ENCODE data around the gene SALL3.

The SALL3 gene

GRCh38 chr18:78977637-78978348 is 1.8 kb upstream of the SALL3 start:
- TF ChIP-seq ZFX (IDR thresholded peaks at IDR 0.05; ENCODE audit: borderline replicate concordance) (no peak), CTCF (IDR thresholded peaks at IDR 0.05) (no peak)
- no peak overlapping the region for H3K27ac ChIP-seq

GRCh38 chr18:78978349-78979055 is 1.1 kb upstream of the SALL3 start:
- no peak overlapping the region for H3K27ac ChIP-seq
- TF ChIP-seq CTCF (IDR thresholded peaks at IDR 0.05), result no peak
- no peak for TF ChIP-seq ZFX (IDR thresholded peaks at IDR 0.05; ENCODE audit: borderline replicate concordance)

- no peak for TF ChIP-seq ZFX (IDR thresholded peaks at IDR 0.05; ENCODE audit: borderline replicate concordance)
- TF ChIP-seq CTCF (IDR thresholded peaks at IDR 0.05), result no peak
Observed at GRCh38 chr18:78979056-78979729, 425 bp upstream of the SALL3 start.

GRCh38 chr18:78980279-78980771 is 707 bp downstream of the SALL3 start:
- no peak for TF ChIP-seq ZFX (IDR thresholded peaks at IDR 0.05; ENCODE audit: borderline replicate concordance)
- no peak for TF ChIP-seq CTCF (IDR thresholded peaks at IDR 0.05)
- no peak overlapping the region for H3K27ac ChIP-seq

More at GRCh38 chr18:78979056-78979729, 425 bp upstream of the SALL3 start:
- no peak overlapping the region for H3K27ac ChIP-seq

- TF ChIP-seq CTCF (IDR thresholded peaks at IDR 0.05), result no peak
- TF ChIP-seq ZFX (IDR thresholded peaks at IDR 0.05; ENCODE audit: borderline replicate concordance), result no peak
- no peak overlapping the region for H3K27ac ChIP-seq
Observed at GRCh38 chr18:78980777-78981380, 1.3 kb downstream of the SALL3 start.

GRCh38 chr18:78981394-78981831 is 1.8 kb downstream of the SALL3 start:
- TF ChIP-seq ZFX (IDR thresholded peaks at IDR 0.05; ENCODE audit: borderline replicate concordance), result no peak
- no peak for TF ChIP-seq CTCF (IDR thresholded peaks at IDR 0.05)
- no peak overlapping the region for H3K27ac ChIP-seq
